Esophagus squamous epithelium (tissue), 4 donors: ENCODE results near the gene KCNJ12.
"Not testable (repeated sequence)": the region's sequence is repeated elsewhere in the genome, so short reads cannot be mapped to it uniquely, and the experiment has no call there.

Experiments
- POLR2A ChIP-seq, 4 donors: fragments of 450-650 bp; IDR thresholded peaks; one replicate each; pipeline ENCODE4 v1.6.1; 2017; ENCODE audit warnings: antibody characterized with exemption in 4 of 4, mild to moderate bottlenecking in 4 of 4, moderate library complexity in 3 of 4
- TF ChIP-seq, protein P1 (sequence below), 6 experiments: fragments of 450-650 bp in 4 of 6; fragments of 200-600 bp in 2 of 6; sonication (generic) in 2 of 6; IDR thresholded peaks; one replicate each; pipeline ENCODE4 v1.5.1; 2016 to 2019; ENCODE audit warnings: antibody characterized with exemption in 6 of 6, mild to moderate bottlenecking in 4 of 6, moderate library complexity in 4 of 6

DNA sequence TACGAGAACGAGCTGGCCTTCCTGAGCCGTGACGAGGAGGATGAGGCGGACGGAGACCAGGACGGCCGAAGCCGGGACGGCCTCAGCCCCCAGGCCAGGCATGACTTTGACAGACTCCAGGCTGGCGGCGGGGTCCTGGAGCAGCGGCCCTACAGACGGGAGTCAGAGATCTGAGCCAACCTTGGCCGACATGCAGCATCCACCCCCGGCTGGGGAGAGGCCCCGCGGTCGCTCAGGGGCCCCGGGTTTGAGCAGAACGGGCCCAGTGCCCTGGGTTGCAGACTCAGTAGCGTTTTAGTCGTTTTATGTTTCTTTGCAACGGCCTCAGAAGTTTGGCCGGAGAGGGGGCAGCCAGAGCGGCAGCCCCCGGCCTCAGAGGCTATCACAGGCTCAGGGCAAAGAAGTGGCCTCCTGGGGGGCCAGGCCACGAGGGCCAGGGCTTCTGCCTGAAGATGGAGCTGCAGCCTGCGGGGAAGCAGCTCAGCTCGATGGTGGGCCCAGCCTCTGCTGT lies 40.4 kb downstream of the KCNJ12 start:
- TF ChIP-seq, protein P1, sequence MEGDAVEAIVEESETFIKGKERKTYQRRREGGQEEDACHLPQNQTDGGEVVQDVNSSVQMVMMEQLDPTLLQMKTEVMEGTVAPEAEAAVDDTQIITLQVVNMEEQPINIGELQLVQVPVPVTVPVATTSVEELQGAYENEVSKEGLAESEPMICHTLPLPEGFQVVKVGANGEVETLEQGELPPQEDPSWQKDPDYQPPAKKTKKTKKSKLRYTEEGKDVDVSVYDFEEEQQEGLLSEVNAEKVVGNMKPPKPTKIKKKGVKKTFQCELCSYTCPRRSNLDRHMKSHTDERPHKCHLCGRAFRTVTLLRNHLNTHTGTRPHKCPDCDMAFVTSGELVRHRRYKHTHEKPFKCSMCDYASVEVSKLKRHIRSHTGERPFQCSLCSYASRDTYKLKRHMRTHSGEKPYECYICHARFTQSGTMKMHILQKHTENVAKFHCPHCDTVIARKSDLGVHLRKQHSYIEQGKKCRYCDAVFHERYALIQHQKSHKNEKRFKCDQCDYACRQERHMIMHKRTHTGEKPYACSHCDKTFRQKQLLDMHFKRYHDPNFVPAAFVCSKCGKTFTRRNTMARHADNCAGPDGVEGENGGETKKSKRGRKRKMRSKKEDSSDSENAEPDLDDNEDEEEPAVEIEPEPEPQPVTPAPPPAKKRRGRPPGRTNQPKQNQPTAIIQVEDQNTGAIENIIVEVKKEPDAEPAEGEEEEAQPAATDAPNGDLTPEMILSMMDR (IDR thresholded peaks at IDR 0.05) = not testable (repeated sequence)
- not testable (repeated sequence) for TF ChIP-seq POLR2A (IDR thresholded peaks at IDR 0.05)
